Activated T-helper 17 cell treated with anti-CD3 and anti-CD28 coated beads, Interleukin-2, amount 50 U/mL, for 72 hours (primary cell): ENCODE measurements around the gene OTOP3. TPM values are rescaled to one million over a fixed set of nuclear protein-coding genes. Genes with fewer than 3 reads are reported as not detected.
"Not testable (repeated sequence)": the region's sequence is repeated elsewhere in the genome, so short reads cannot be mapped to it uniquely, and the experiment has no call there.

Source experiments
- ATAC-seq: fragments of 150-1000 bp; cut with Tn5 transposase; replicated peaks from 2 replicates; pipeline ENCODE4 v1.10.0; 2021; ENCODE audit warnings: mild to moderate bottlenecking, moderate library complexity
- H3K27ac Mint-ChIP-seq: one replicate; pipeline ENCODE4 v1.8.0; 2022; ENCODE audit warnings: mixed read lengths
- H3K27me3 Mint-ChIP-seq: one replicate; pipeline ENCODE4 v1.8.0; 2022; ENCODE audit warnings: mixed read lengths
- H3K36me3 Mint-ChIP-seq: one replicate; pipeline ENCODE4 v1.8.0; 2022; ENCODE audit warnings: low read depth, mild to moderate bottlenecking, mixed read lengths
- H3K4me1 Mint-ChIP-seq: one replicate; pipeline ENCODE4 v1.8.0; 2022; ENCODE audit warnings: mixed read lengths
- H3K4me3 Mint-ChIP-seq: one replicate; pipeline ENCODE4 v1.8.0; 2022; ENCODE audit warnings: mild to moderate bottlenecking, mixed read lengths
- H3K9me3 Mint-ChIP-seq: one replicate; pipeline ENCODE4 v1.8.0; 2022; ENCODE audit warnings: mixed read lengths
- total RNA-seq, 2 donors: library from RNA; stranded (reverse); gene quantifications; one replicate each; pipeline ENCODE4 v1.2.3, GENCODE V29; 2022

The OTOP3 gene
- total RNA-seq, 2 donors from 2014 or later, result not detected

- Mint-ChIP-seq H3K27me3 (peaks cover 5% of the 10 kb centered on the region), H3K36me3 (no peaks in the 10 kb centered on the region), H3K27ac (no peak overlapping the region), H3K4me1 (no peaks in the 10 kb centered on the region), H3K9me3 (no peaks in the 10 kb centered on the region), H3K4me3 (no peak overlapping the region)
- peak; percentile 43 for ATAC-seq
Measured at GRCh38 chr17:74904687-74905409, 30.9 kb upstream of the OTOP3 start.

DNA sequence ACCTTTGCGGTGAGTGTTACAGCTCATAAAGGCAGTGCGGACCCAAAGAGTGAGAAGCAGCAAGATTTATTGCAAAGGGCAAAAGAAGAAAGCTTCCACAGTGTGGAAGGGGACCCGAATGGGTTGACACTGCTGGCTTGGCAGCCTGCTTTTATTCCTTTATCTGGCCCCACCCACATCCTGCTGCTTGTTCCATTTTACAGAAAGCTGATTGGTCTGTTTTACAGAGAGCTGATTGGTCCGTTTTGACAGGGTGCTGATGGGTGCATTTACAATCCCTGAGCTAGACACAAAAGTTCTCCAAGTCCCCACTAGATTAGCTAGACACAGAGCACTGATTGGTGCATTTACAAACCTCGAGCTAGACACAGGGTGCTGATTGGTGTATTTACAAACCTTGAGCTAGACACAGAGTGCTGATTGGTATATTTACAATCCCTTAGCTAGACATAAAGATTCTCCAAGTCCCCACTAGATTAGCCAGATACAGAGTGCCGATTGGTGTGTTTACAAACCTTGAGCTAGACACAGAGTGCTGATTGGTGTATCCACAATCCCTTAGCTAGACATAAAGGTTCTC is 29.4 kb upstream of the OTOP3 start:
- not testable (repeated sequence) for H3K36me3 Mint-ChIP-seq, H3K4me3 Mint-ChIP-seq, ATAC-seq, H3K4me1 Mint-ChIP-seq, H3K9me3 Mint-ChIP-seq, H3K27me3 Mint-ChIP-seq, H3K27ac Mint-ChIP-seq

GRCh38 chr17:74907012-74907411 is 28.7 kb upstream of the OTOP3 start:
- H3K4me1 Mint-ChIP-seq, result no peaks in the 10 kb centered on the region

DNA sequence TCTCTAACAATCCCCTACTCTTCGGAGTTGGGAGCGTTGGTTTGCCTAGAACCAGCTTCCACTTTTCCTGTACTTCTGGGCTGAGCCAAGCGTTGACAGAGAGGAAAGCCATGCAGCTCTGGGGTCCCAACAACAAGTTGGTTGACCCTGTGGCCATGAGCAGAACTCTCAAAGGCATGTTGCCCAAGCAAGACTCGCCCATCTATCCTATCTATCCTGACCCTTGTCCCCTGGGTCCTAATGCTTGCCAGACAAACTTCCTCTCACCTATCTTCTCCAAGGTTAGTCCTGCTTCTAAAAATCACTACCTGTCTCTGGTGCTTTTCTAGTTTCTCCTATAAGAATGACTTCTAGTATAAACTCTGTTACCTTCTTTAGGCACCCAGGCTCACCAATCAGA is 26.6 kb upstream of the OTOP3 start:
- H3K36me3 Mint-ChIP-seq, ATAC-seq, H3K4me1 Mint-ChIP-seq, H3K9me3 Mint-ChIP-seq, H3K4me3 Mint-ChIP-seq, H3K27ac Mint-ChIP-seq, H3K27me3 Mint-ChIP-seq: not testable (repeated sequence)

More at GRCh38 chr17:74907012-74907411, 28.7 kb upstream of the OTOP3 start:
- Mint-ChIP-seq H3K36me3 (no peaks in the 10 kb centered on the region), H3K9me3 (no peaks in the 10 kb centered on the region), H3K4me3 (no peak overlapping the region), H3K27me3 (peaks cover 5% of the 10 kb centered on the region), H3K27ac (no peak overlapping the region)
- ATAC-seq, result no peak

- not testable (repeated sequence) for H3K36me3 Mint-ChIP-seq, H3K27ac Mint-ChIP-seq, H3K27me3 Mint-ChIP-seq, ATAC-seq, H3K9me3 Mint-ChIP-seq, H3K4me3 Mint-ChIP-seq, H3K4me1 Mint-ChIP-seq
Measured at GRCh38 chr17:74911423-74911822, 24.3 kb upstream of the OTOP3 start.

DNA sequence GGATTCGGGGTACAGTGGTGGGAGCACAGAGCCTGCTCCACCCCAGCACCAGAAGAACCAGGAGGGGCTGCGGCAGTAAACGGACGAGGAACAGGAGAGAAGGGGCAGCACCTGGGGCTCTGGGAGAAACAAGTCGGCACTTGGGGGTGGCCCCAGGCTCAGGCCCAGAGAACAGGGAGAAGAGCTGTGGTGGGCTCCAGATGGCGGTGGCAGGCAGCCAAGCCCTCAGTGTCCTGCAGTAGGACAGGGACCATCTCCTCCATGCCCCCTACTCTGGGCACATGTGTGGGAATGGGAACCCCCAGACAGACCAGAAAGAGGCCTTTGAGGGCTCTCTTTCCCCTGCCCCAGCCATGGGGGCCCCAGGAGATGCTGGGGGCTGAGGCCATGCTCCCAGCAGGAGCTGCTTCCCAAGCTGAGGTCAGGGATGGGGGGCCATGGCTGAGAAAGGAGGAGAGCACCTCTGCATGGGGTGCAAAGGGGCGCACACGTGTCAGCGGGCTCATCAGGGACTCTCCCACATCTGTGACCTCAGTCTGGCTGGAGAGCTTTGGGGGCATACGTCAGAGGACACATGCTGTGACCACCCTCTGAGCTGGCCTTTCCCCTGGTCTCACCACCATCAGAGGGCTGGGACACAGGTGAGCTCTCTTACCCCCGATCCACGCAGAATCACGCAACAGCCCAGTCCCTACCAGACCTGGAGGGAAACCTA is 19.4 kb upstream of the OTOP3 start:
- no peaks in the 10 kb centered on the region for H3K36me3 Mint-ChIP-seq
- no peak for ATAC-seq
- H3K27ac Mint-ChIP-seq, result no peak overlapping the region
- no peaks in the 10 kb centered on the region for H3K4me1 Mint-ChIP-seq
- H3K27me3 Mint-ChIP-seq, result peaks cover 5% of the 10 kb centered on the region
- H3K4me3 Mint-ChIP-seq, result no peak overlapping the region
- no peaks in the 10 kb centered on the region for H3K9me3 Mint-ChIP-seq

- Mint-ChIP-seq H3K27me3 (peaks cover 5% of the 10 kb centered on the region), H3K27ac (no peak overlapping the region), H3K4me1 (no peaks in the 10 kb centered on the region), H3K9me3 (no peaks in the 10 kb centered on the region), H3K4me3 (no peak overlapping the region), H3K36me3 (no peaks in the 10 kb centered on the region)
- no peak for ATAC-seq
Measured at GRCh38 chr17:74916851-74917199, 18.9 kb upstream of the OTOP3 start.

DNA sequence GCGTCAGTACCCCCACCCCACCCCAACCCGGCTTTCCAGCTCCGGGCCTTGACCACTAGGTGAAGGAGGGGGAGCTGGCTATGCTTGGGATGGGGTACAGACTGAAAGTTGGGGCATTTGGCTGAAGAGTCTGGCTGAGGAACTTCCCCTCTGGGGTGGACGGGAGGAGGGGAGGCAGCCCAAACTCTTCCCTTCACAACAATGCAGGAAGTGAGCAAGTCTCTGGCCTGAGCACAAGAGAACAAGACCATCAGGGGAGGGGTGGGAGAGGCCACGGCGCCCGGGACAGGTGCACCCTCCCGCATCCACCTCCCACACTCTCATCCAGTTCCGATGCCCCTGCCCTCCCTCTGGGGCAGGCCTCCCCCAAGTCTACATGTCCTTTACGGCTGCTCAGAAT is 18.3 kb upstream of the OTOP3 start:
- Mint-ChIP-seq H3K4me3 (no peak overlapping the region), H3K9me3 (no peaks in the 10 kb centered on the region), H3K27me3 (peaks cover 6% of the 10 kb centered on the region), H3K27ac (no peak overlapping the region), H3K36me3 (no peaks in the 10 kb centered on the region), H3K4me1 (no peaks in the 10 kb centered on the region)
- ATAC-seq, result no peak

DNA sequence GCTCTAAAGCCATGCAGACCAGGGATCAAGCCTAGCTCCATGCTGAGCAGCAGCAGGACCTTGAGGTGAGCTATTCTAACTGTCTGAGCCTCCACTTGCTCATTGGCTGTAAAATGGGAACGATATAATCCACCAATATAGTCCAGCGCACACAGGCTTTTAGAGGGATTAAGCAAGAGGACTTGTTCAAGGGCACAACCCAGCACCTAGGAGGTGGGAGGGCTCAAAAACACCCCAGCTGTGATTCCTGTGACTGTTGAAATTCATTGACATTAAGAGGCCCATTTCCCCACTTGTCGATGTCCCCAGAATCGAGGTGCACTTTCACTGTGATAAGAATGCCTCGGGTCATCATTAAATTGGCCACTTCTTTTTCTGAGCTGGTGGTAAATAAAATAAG is 16.8 kb upstream of the OTOP3 start:
- no peak overlapping the region for H3K4me3 Mint-ChIP-seq
- no peak for ATAC-seq
- H3K27ac Mint-ChIP-seq, result no peak overlapping the region
- no peaks in the 10 kb centered on the region for H3K4me1 Mint-ChIP-seq
- peaks cover 10% of the 10 kb centered on the region for H3K27me3 Mint-ChIP-seq
- H3K9me3 Mint-ChIP-seq, result no peaks in the 10 kb centered on the region
- no peaks in the 10 kb centered on the region for H3K36me3 Mint-ChIP-seq

DNA sequence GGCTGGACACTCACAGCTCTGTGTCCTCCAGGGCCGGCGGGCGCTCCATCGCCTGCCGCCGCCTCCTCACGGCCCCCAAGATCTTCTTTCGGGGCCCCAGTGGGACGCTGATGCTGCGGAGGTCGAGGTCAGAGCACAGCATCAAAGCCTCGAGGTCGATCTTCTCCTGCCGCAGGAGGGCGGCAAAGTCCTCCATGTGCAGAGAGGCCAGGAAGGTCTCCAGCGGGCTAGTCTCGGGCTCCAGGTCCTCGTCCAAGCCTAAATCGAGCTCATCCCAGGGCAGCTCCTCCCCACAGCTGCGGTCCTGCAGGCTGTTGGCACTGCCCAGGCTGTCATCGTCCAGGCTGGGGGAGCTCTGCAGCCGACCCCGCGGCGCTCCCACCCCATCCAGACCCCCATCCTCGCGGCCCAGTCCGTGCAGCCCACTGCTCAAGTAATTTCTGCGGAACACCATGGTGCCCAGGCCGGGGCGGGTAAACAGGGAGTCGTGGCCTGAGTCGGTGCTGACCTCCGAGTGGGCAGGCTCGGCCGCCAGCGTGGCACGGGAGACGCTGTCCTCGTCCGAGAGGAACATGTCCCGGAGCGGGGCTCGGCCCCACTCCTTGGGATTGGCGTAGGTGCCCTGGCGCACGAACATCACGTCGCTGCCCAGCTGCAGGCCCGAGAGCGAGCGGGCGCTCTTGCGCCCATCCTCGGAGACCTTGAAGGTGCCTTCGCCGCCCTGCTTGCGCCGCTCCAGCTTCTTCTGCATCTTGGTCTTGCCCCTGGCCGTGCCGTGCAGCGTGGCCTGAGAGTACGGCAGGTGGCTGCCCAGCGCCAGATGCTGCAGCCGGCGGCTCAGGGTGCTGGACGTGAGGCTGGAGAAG is 16.0 kb upstream of the OTOP3 start:
- Mint-ChIP-seq H3K27me3 (peaks cover 10% of the 10 kb centered on the region), H3K36me3 (no peaks in the 10 kb centered on the region), H3K27ac (no peak overlapping the region), H3K4me1 (no peaks in the 10 kb centered on the region), H3K9me3 (no peaks in the 10 kb centered on the region), H3K4me3 (no peak overlapping the region)
- ATAC-seq, result no peak

DNA sequence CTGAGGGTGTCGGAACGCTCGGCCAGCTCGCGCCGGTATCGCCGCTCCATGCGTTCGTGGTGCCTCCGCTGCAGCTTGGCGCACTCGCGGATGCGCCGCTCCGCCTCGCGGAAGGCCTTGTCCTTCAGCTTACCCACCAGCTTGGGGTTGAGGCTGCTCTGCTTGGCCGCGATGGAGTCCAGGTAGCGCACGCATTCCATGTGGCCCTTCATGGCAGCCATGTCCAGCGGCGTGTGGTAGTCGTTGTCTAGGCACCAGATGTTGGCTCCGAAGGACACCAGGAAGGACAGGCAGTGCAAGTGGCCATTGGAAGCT is 15.4 kb upstream of the OTOP3 start:
- Mint-ChIP-seq H3K27me3 (peaks cover 16% of the 10 kb centered on the region), H3K9me3 (no peaks in the 10 kb centered on the region), H3K4me3 (no peak overlapping the region), H3K27ac (no peak overlapping the region), H3K36me3 (no peaks in the 10 kb centered on the region), H3K4me1 (no peaks in the 10 kb centered on the region)
- ATAC-seq, result no peak

DNA sequence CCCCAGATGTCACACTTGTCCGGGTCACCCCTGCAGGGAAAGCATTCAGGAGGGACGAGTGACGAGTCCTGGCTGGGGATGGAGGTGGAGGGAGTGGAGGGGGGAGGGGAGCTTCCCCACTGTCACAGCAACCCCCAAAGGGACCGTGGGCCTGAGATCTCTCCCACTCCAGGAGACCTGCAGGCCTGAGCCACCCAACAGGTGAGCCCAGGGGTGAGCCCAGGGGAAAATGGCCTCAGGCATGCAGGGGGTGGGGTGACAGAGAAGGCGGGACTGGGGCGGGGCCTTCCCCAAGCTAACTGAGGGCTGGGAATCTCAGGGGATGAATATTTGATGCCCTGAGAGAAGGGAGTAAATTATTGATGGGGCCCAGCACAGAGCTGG is 15.1 kb upstream of the OTOP3 start:
- no peak overlapping the region for H3K27ac Mint-ChIP-seq
- H3K4me3 Mint-ChIP-seq, result no peak overlapping the region
- H3K27me3 Mint-ChIP-seq, result peaks cover 20% of the 10 kb centered on the region
- ATAC-seq, result no peak
- H3K9me3 Mint-ChIP-seq, result no peaks in the 10 kb centered on the region
- no peaks in the 10 kb centered on the region for H3K4me1 Mint-ChIP-seq
- no peaks in the 10 kb centered on the region for H3K36me3 Mint-ChIP-seq

- Mint-ChIP-seq H3K4me1 (no peaks in the 10 kb centered on the region), H3K36me3 (no peaks in the 10 kb centered on the region), H3K4me3 (no peak overlapping the region), H3K27me3 (peaks cover 24% of the 10 kb centered on the region), H3K9me3 (no peaks in the 10 kb centered on the region), H3K27ac (no peak overlapping the region)
- ATAC-seq, result no peak
Measured at GRCh38 chr17:74921026-74921681, 14.5 kb upstream of the OTOP3 start.

DNA sequence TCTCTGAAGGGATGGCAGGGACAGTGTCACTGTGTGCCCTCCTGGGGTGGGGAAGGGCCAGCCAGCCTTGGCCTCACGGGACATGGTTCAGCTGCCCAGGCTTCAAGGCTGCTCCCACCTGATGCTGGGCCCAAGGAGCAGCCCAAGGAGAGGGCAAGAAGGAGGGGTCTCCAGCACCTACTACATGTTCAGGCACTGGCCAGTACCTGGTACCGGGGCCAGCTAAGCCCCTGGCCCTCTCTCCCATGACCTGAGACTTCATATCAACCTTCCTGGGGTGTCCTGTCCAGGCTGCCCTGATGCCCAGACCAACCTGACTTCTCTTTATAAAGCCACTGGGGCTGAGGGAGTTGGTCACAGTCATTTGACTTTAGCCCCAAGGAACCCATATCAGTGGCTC is 13.9 kb upstream of the OTOP3 start:
- Mint-ChIP-seq H3K4me1 (no peaks in the 10 kb centered on the region), H3K27me3 (peaks cover 26% of the 10 kb centered on the region), H3K27ac (no peak overlapping the region), H3K4me3 (no peak overlapping the region), H3K9me3 (no peaks in the 10 kb centered on the region), H3K36me3 (no peaks in the 10 kb centered on the region)
- no peak for ATAC-seq
